ENCODE results near the gene BDKRB1. TPM values are rescaled to one million over a fixed set of nuclear protein-coding genes. Genes with fewer than 3 reads are reported as not detected.

BDKRB1 gene
- total and polyA plus RNA-seq, 10 of the 15 experiments (the other 5 are each of a cell fraction or from before 2014, with no cell fraction given), result 0.21 TPM; not detected in 9

GRCh38 chr14:96285667-96286066, 29.7 kb downstream of the BDKRB1 start (continued):
- TF ChIP-seq ZNF687 (IDR thresholded peaks at IDR 0.05) (no peak), MYB (IDR thresholded peaks at IDR 0.05; ENCODE audit: borderline replicate concordance, low read depth, low read length) (no peak)

DNA sequence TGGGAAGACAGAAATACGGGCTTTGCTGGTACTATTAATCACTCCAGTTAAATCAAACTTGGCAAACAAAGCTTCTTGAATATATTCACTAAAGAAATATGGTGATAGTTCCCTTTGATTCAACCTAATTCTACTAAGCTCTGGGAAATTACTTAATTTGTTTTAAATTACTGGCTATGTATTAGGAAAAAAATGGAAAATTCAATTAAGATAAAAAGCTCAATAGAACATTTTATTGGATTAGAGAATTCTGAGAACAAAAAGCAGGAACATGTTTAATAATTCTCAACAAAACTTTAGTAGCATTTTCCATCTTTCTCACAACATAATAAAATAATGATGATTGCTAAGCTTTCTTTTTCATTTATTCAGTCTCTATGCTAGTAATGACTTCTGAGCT, 30.2 kb downstream of the BDKRB1 start:
- Histone ChIP-seq H3K79me2 (ENCODE audit: control insufficient read depth, insufficient read depth, low read length) (no peaks in the 10 kb centered on the region), H2AFZ (ENCODE audit: control insufficient read depth, low read depth, low read length) (no peak overlapping the region), H3K9ac (ENCODE audit: control insufficient read depth, insufficient read depth, low read length) (no peak overlapping the region), H3K27ac (ENCODE audit: control insufficient read depth, insufficient read depth) (no peak overlapping the region), H3K9me3 (replicated peaks; ENCODE audit: control insufficient read depth, insufficient read depth, low read length) (no peaks in the 10 kb centered on the region), H3K36me3 (ENCODE audit: control insufficient read depth in 2 of 2, insufficient read depth in 2 of 2, low read length in 1 of 2) (peaks cover 0 to 11% of the 10 kb centered on the region in 2 experiments), H3K4me1 (ENCODE audit: control insufficient read depth, insufficient read depth, low read length) (no peaks in the 10 kb centered on the region), H4K20me1 (ENCODE audit: control insufficient read depth, insufficient read depth) (no peaks in the 10 kb centered on the region), H3K27me3 (replicated peaks in 1 of 2; ENCODE audit: control insufficient read depth in 2 of 2, insufficient read depth in 2 of 2, low read length in 1 of 2) (no peaks in the 10 kb centered on the region), H3K4me2 (ENCODE audit: control insufficient read depth, insufficient read depth) (no peak overlapping the region), H3K4me3 (no peak overlapping the region)
- POLR2A ChIA-PET, result no interaction called here
- CTCF ChIA-PET, result interaction anchor here (1.0 to 2.7 kb wide), 5 partner anchors 8 to 185 kb away, joined by 3 to 11 read pairs (median 4); no protein-coding TSS in a partner anchor
- intact Hi-C loops (cut with micrococcal nuclease; ENCODE audit: unreplicated experiment) (no loop called here), in situ Hi-C loops (cut with MboI) (no loop called here)
- DNase-seq (ENCODE audit: low read depth, low spot score) (no peak), ATAC-seq (no peak), FAIRE-seq (no peak)
- no TSS peak for BruUV-seq (replicated peaks)
- RAD21 ChIA-PET (ENCODE audit: unreplicated experiment), result interaction anchor here (0.7 to 0.8 kb wide), 2 partner anchors 10 to 11 kb away, joined by 3 read pairs; no protein-coding TSS in a partner anchor
- WGBS (ENCODE audit: insufficient coverage, insufficient replicate concordance, low lambda C conversion rate, missing lambda C conversion rate), result 93% methylated on average over 1 of the region's 1 CpG
- SMC1A ChIA-PET (ENCODE audit: uncharacterized antibody, unreplicated experiment), result interaction anchor here (0.6 to 1.8 kb wide), 3 partner anchors 13 to 188 kb away, joined by 3 to 5 read pairs (median 4); no protein-coding TSS in a partner anchor
- TF ChIP-seq SKIL (IDR thresholded peaks at IDR 0.05; ENCODE audit: low read depth, poor library complexity, severe bottlenecking) (no peak), SUZ12 (IDR thresholded peaks at IDR 0.05; ENCODE audit: unreplicated experiment) (no peak), ZNF24 (IDR thresholded peaks at IDR 0.05) (no peak), BCLAF1 (IDR thresholded peaks at IDR 0.05) (no peak), IRF3 (IDR thresholded peaks at IDR 0.05) (no peak), YY1 (IDR thresholded peaks at IDR 0.05; ENCODE audit: low read depth, low read length) (no peak), IKZF1 (conservative IDR thresholded peaks at IDR 0.05) (no peak), TCF12 (IDR thresholded peaks at IDR 0.05; ENCODE audit: low read depth, low read length) (no peak)
- TF ChIP-seq, protein P1, sequence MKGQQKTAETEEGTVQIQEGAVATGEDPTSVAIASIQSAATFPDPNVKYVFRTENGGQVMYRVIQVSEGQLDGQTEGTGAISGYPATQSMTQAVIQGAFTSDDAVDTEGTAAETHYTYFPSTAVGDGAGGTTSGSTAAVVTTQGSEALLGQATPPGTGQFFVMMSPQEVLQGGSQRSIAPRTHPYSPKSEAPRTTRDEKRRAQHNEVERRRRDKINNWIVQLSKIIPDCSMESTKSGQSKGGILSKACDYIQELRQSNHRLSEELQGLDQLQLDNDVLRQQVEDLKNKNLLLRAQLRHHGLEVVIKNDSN (IDR thresholded peaks at IDR 0.05; ENCODE audit: borderline replicate concordance, extremely low read length, insufficient read depth, low read depth, low read length), result no peak
